ENCODE data around the gene NHLRC2. TPM values are rescaled to one million over a fixed set of nuclear protein-coding genes. Genes with fewer than 3 reads are reported as not detected.
A peak's percentile ranks its signal among the peaks of the same experiment; 100 is the strongest.

Gene NHLRC2
- total RNA-seq, 1 donor from 2014 or later = 27.2 TPM

GRCh38 chr10:113945687-113946085, 91.2 kb downstream of the NHLRC2 start:
- Mint-ChIP-seq H3K4me1 (peaks cover 6% of the 10 kb centered on the region), H3K9me3 (no peaks in the 10 kb centered on the region), H3K36me3 (ENCODE audit: low read depth) (no peaks in the 10 kb centered on the region), H3K4me3 (no peak overlapping the region), H3K27me3 (peaks cover 27% of the 10 kb centered on the region), H3K27ac (no peak overlapping the region)
- DNase-seq = no peak
- intact Hi-C loops (cut with micrococcal nuclease) = no loop called here

- no peak for DNase-seq
- no peak overlapping the region for H3K4me3 Mint-ChIP-seq
- H3K36me3 Mint-ChIP-seq (ENCODE audit: low read depth) = no peaks in the 10 kb centered on the region
- H3K27ac Mint-ChIP-seq = no peak overlapping the region
- peaks cover 6% of the 10 kb centered on the region for H3K4me1 Mint-ChIP-seq
- no peaks in the 10 kb centered on the region for H3K9me3 Mint-ChIP-seq
- intact Hi-C loops (cut with micrococcal nuclease) = no loop called here
- H3K27me3 Mint-ChIP-seq = peaks cover 24% of the 10 kb centered on the region
These were observed 93.0 kb downstream of the NHLRC2 start for GRCh38 chr10:113947184-113948041.

- Mint-ChIP-seq H3K4me3 (no peak overlapping the region), H3K27ac (no peak overlapping the region), H3K36me3 (ENCODE audit: low read depth) (no peaks in the 10 kb centered on the region), H3K27me3 (peaks cover 26% of the 10 kb centered on the region), H3K9me3 (no peaks in the 10 kb centered on the region), H3K4me1 (peaks cover 6% of the 10 kb centered on the region)
- intact Hi-C loops (cut with micrococcal nuclease) = no loop called here
- DNase-seq = no peak
These were observed 93.6 kb downstream of the NHLRC2 start for GRCh38 chr10:113948048-113948447.

GRCh38 chr10:113950268-113950667, 95.8 kb downstream of the NHLRC2 start:
- Mint-ChIP-seq H3K27me3 (peaks cover 24% of the 10 kb centered on the region), H3K9me3 (no peaks in the 10 kb centered on the region), H3K4me3 (no peak overlapping the region), H3K4me1 (peaks cover 10% of the 10 kb centered on the region), H3K27ac (no peak overlapping the region), H3K36me3 (ENCODE audit: low read depth) (no peaks in the 10 kb centered on the region)
- intact Hi-C loops (cut with micrococcal nuclease) = no loop called here
- no peak for DNase-seq

- Mint-ChIP-seq H3K4me3 (no peak overlapping the region), H3K36me3 (ENCODE audit: low read depth) (no peaks in the 10 kb centered on the region), H3K27me3 (peaks cover 30% of the 10 kb centered on the region), H3K4me1 (peaks cover 8% of the 10 kb centered on the region), H3K27ac (no peak overlapping the region), H3K9me3 (no peaks in the 10 kb centered on the region)
- intact Hi-C loops (cut with micrococcal nuclease) = no loop called here
- DNase-seq = no peak
These were observed 99.2 kb downstream of the NHLRC2 start for GRCh38 chr10:113953505-113954272.

GRCh38 chr10:113954409-113954808, 99.9 kb downstream of the NHLRC2 start:
- Mint-ChIP-seq H3K9me3 (no peaks in the 10 kb centered on the region), H3K27ac (no peak overlapping the region), H3K36me3 (ENCODE audit: low read depth) (no peaks in the 10 kb centered on the region), H3K4me3 (no peak overlapping the region), H3K27me3 (peaks cover 30% of the 10 kb centered on the region), H3K4me1 (peaks cover 13% of the 10 kb centered on the region)
- intact Hi-C loops (cut with micrococcal nuclease) = no loop called here
- DNase-seq = no peak

- no peak overlapping the region for H3K4me3 Mint-ChIP-seq
- H3K9me3 Mint-ChIP-seq = no peaks in the 10 kb centered on the region
- no peak overlapping the region for H3K27ac Mint-ChIP-seq
- DNase-seq = no peak
- no peaks in the 10 kb centered on the region for H3K36me3 Mint-ChIP-seq (ENCODE audit: low read depth)
- peaks cover 37% of the 10 kb centered on the region for H3K4me1 Mint-ChIP-seq
- intact Hi-C loops (cut with micrococcal nuclease) = loop anchor here (5.0 kb wide), 1 partner anchor 1430 kb away; no protein-coding TSS in a partner anchor
- peaks cover 19% of the 10 kb centered on the region for H3K27me3 Mint-ChIP-seq
These were observed 102.6 kb downstream of the NHLRC2 start for GRCh38 chr10:113957013-113957412.

- Mint-ChIP-seq H3K4me3 (no peak overlapping the region), H3K9me3 (no peaks in the 10 kb centered on the region), H3K4me1 (peaks cover 40% of the 10 kb centered on the region), H3K36me3 (ENCODE audit: low read depth) (no peaks in the 10 kb centered on the region), H3K27me3 (peaks cover 20% of the 10 kb centered on the region), H3K27ac (no peak overlapping the region)
- no peak for DNase-seq
- intact Hi-C loops (cut with micrococcal nuclease) = loop anchor here (5.0 kb wide), 1 partner anchor 1432 kb away; no protein-coding TSS in a partner anchor
These were observed 104.3 kb downstream of the NHLRC2 start for GRCh38 chr10:113958631-113959382.

- Mint-ChIP-seq H3K27ac (no peak overlapping the region), H3K9me3 (no peaks in the 10 kb centered on the region), H3K36me3 (ENCODE audit: low read depth) (no peaks in the 10 kb centered on the region), H3K4me1 (peaks cover 39% of the 10 kb centered on the region), H3K27me3 (peaks cover 23% of the 10 kb centered on the region), H3K4me3 (no peak overlapping the region)
- intact Hi-C loops (cut with micrococcal nuclease) = loop anchor here (5.0 kb wide), 1 partner anchor 1432 kb away; no protein-coding TSS in a partner anchor
- no peak for DNase-seq
These were observed 104.9 kb downstream of the NHLRC2 start for GRCh38 chr10:113959383-113959760.

GRCh38 chr10:113960617-113961181, 106.2 kb downstream of the NHLRC2 start:
- Mint-ChIP-seq H3K4me1 (peaks cover 39% of the 10 kb centered on the region), H3K27me3 (peaks cover 23% of the 10 kb centered on the region), H3K4me3 (peak overlapping the region; percentile 61), H3K36me3 (ENCODE audit: low read depth) (no peaks in the 10 kb centered on the region), H3K9me3 (no peaks in the 10 kb centered on the region), H3K27ac (peak overlapping the region; percentile 68)
- intact Hi-C loops (cut with micrococcal nuclease) = loop anchor here (1.0 to 10.0 kb wide), 6 partner anchors 84 to 577 kb away; partner anchors contain the start of genes ADRB1 and CCDC186
- DNase-seq = peak; percentile 73

- H3K27me3 Mint-ChIP-seq = peaks cover 17% of the 10 kb centered on the region
- H3K4me1 Mint-ChIP-seq = peaks cover 39% of the 10 kb centered on the region
- H3K27ac Mint-ChIP-seq = peak overlapping the region; percentile 68
- intact Hi-C loops (cut with micrococcal nuclease) = loop anchor here (1.0 to 10.0 kb wide), 6 partner anchors 83 to 576 kb away; partner anchors contain the start of genes ADRB1 and CCDC186
- H3K4me3 Mint-ChIP-seq = peak overlapping the region; percentile 61
- peak; percentile 93 for DNase-seq
- H3K9me3 Mint-ChIP-seq = no peaks in the 10 kb centered on the region
- H3K36me3 Mint-ChIP-seq (ENCODE audit: low read depth) = no peaks in the 10 kb centered on the region
These were observed 106.9 kb downstream of the NHLRC2 start for GRCh38 chr10:113961182-113962031.

GRCh38 chr10:113965077-113965476, 110.6 kb downstream of the NHLRC2 start:
- H3K4me3 Mint-ChIP-seq = no peak overlapping the region
- no peak overlapping the region for H3K27ac Mint-ChIP-seq
- peaks cover 9% of the 10 kb centered on the region for H3K9me3 Mint-ChIP-seq
- peaks cover 25% of the 10 kb centered on the region for H3K4me1 Mint-ChIP-seq
- H3K27me3 Mint-ChIP-seq = peaks cover 14% of the 10 kb centered on the region
- H3K36me3 Mint-ChIP-seq (ENCODE audit: low read depth) = peaks cover 4% of the 10 kb centered on the region
- no peak for DNase-seq
- intact Hi-C loops (cut with micrococcal nuclease) = loop anchor here (10.0 kb wide), 2 partner anchors 80 to 120 kb away; partner anchors contain the start of gene ADRB1
